Natural killer cell treated with Interleukin-12 subunit alpha and Interleukin-12 subunit beta and Interleukin-15 and Interleukin-18, amount 100 ng/mL, for 72 hours (primary cell): ENCODE data around the gene ZNF398. TPM values are rescaled to one million over a fixed set of nuclear protein-coding genes. Genes with fewer than 3 reads are reported as not detected.

Experiments
- ATAC-seq, 2 donors: fragments of 150-1000 bp; cut with Tn5 transposase in 1 of 2; sonication (Bioruptor Pico), chemical (Tn5 transposase) in 1 of 2; 2 replicates each; pipeline ENCODE4 v1.10.0; 2021
- DNase-seq: peaks from one replicate; pipeline ENCODE4 v3.0.0; 2022; ENCODE audit warnings: low spot score
- H3K27ac Mint-ChIP-seq, 2 donors: 1 replicate in 1 of 2; 2 replicates in 1 of 2; pipeline ENCODE4 v1.8.0; 2022; ENCODE audit warnings: mixed read lengths in 2 of 2, mild to moderate bottlenecking in 1 of 2, moderate library complexity in 1 of 2
- H3K27me3 Mint-ChIP-seq, 2 donors: 1 replicate in 1 of 2; 2 replicates in 1 of 2; pipeline ENCODE4 v1.8.0; 2022; ENCODE audit warnings: mixed read lengths in 2 of 2
- H3K36me3 Mint-ChIP-seq: one replicate; pipeline ENCODE4 v1.8.0; 2022; ENCODE audit warnings: mixed read lengths
- H3K4me1 Mint-ChIP-seq, 2 donors: 1 replicate in 1 of 2; 2 replicates in 1 of 2; pipeline ENCODE4 v1.8.0; 2022; ENCODE audit warnings: low read depth in 2 of 2, mixed read lengths in 2 of 2, mild to moderate bottlenecking in 1 of 2
- H3K4me3 Mint-ChIP-seq: one replicate; pipeline ENCODE4 v1.8.0; 2022; ENCODE audit warnings: mixed read lengths
- H3K9me3 Mint-ChIP-seq: 2 replicates; pipeline ENCODE4 v1.8.0; 2022; ENCODE audit warnings: mixed read lengths
- total RNA-seq, 2 donors: library from RNA; stranded (reverse); gene quantifications; one replicate each; pipeline ENCODE4 v1.2.3, GENCODE V29; 2022

The ZNF398 gene
- total RNA-seq, 2 donors from 2014 or later = 17.9 to 20.0 TPM

DNA sequence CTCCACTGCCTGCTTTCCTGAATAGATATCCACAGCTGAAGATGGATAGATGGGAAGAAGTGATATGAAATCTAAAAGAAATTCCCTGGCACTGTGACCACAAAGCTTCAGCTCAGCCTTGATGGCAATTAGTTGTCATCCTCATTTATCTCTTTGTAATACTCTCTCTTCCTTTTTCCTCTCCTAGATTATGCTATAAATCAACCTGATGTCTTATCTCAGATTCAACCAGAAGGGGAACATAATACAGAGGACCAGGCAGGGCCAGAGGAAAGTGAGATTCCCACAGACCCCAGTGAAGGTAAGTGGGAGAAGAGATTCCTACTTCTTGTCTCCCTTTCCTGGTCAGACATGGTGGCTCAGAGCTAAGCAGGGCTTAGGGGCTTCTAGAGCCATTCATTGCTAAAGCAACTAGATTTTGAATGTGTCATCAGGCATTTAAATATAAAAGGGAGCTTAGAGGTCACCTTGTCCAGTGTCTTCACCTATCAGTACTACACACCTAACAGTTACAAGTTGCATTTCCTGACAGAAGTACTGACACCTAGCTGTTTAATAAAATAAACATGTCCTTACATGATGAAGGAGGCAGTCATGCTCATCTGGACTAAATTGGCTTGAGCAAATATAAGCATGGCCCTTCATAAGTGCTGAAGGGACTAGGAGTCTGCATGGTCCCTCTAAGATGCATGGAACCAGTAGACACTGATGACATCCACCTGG lies 19.5 kb downstream of the ZNF398 start:
- Mint-ChIP-seq H3K27ac (peak overlapping the region in 1 of 2 donors; percentile 93), H3K4me3 (no peak overlapping the region)
- no peak for ATAC-seq

DNA sequence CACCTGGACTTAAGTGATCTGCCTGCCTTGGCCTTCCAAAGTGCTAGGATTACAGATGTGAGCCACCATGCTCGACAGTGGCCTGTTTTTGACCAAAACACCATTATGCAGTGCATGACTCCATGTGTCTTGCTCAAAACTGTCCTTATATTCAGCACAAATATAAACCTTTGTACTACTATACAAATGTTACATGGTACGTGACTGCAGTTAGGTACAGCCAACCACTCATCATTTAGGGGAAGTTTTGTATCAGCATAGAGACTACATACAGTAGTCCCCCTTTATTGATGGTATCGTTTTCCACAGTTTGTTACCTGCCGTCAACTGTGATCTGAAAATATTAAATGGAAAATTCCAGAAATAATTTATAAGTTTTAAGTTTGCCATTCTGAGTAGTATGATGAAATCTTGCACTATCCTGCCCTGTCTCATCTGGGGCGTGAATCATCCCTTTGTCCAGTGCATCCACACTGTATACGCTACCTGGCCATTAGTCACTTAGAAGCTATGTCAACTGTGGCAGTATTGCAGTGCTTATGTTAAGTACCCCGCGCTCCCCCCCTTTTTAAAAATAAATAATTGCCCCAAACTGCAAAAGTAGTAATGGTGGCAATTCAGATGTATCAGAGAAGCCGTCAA lies 24.8 kb downstream of the ZNF398 start:
- peaks cover 13% of the 10 kb centered on the region for H3K36me3 Mint-ChIP-seq
- H3K9me3 Mint-ChIP-seq = no peaks in the 10 kb centered on the region
- H3K4me1 Mint-ChIP-seq = peaks cover 4 to 9% of the 10 kb centered on the region in 2 donors
- ATAC-seq = peak in 1 of 2 donors; percentile 71
- DNase-seq = no peak
- peak overlapping the region in 1 of 2 donors; percentile 84 for H3K27ac Mint-ChIP-seq
- H3K4me3 Mint-ChIP-seq = no peak overlapping the region
- no peaks in the 10 kb centered on the region for H3K27me3 Mint-ChIP-seq

More for the DNA sequence above, 19.5 kb downstream of the ZNF398 start:
- peaks cover 0 to 24% of the 10 kb centered on the region in 2 donors for H3K4me1 Mint-ChIP-seq
- no peak for DNase-seq
- no peaks in the 10 kb centered on the region for H3K27me3 Mint-ChIP-seq
- H3K36me3 Mint-ChIP-seq = no peaks in the 10 kb centered on the region
- H3K9me3 Mint-ChIP-seq = no peaks in the 10 kb centered on the region

DNA sequence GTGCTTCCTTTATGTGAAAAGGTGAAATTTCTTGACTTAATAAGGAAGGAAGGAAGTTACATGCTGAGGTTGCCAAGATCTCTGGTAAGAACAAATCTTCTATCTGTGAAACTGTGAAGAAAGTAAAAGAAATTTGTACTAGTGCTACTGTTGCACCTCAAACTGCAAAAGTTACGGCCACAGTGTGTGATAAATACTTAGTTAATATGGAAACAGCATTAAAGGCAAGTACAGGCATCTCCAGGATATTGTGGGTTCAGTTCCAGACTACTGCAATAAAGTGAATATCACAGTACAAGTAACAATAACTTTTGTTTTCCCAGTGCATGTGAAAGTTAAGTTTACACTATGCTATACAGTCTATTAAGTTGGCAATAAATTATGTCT lies 25.3 kb downstream of the ZNF398 start:
- H3K36me3 Mint-ChIP-seq = peaks cover 19% of the 10 kb centered on the region

DNA sequence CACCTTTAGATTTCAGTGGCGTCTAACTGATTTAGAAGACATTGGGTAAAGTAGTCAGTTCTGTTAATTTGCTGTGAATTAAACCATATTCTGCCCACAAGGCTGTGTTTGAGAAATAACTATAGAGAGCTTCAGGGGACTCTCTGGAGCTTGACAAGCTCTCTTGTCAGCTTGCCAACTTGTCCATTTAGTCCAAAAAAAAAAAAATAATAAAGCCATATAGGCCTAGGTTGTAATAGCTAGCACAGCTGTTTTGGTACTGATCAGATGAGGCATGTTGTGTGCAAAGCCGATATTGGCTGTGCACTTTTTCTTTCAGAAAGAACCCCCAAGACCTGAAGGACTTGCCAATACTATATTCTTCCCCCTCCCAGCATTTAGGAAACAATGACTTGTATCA lies 27.9 kb downstream of the ZNF398 start:
- Mint-ChIP-seq H3K9me3 (no peaks in the 10 kb centered on the region), H3K4me1 (peaks cover 4 to 11% of the 10 kb centered on the region in 2 donors), H3K27me3 (no peaks in the 10 kb centered on the region), H3K4me3 (no peak overlapping the region), H3K36me3 (peaks cover 28% of the 10 kb centered on the region), H3K27ac (peak overlapping the region in 1 of 2 donors; percentile 5)
- DNase-seq (no peak), ATAC-seq (no peak)

More for the DNA sequence above, 25.3 kb downstream of the ZNF398 start:
- Mint-ChIP-seq H3K4me3 (no peak overlapping the region), H3K27me3 (no peaks in the 10 kb centered on the region), H3K4me1 (peaks cover 4 to 9% of the 10 kb centered on the region in 2 donors), H3K27ac (peak overlapping the region in 1 of 2 donors; percentile 84), H3K9me3 (no peaks in the 10 kb centered on the region)
- ATAC-seq (peak in 1 of 2 donors; percentile 65), DNase-seq (no peak)

DNA sequence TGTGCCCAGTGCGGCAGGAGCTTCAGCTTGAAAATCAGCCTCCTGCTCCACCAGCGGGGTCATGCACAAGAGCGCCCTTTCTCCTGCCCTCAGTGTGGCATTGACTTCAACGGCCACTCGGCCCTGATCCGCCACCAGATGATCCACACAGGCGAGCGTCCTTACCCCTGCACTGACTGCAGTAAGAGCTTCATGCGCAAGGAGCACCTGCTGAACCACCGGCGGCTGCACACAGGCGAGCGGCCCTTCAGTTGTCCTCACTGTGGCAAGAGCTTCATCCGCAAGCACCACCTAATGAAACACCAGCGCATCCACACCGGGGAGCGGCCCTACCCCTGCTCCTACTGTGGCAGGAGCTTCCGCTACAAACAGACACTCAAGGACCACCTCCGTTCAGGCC lies 32.0 kb downstream of the ZNF398 start:
- no peak for DNase-seq
- Mint-ChIP-seq H3K27me3 (no peaks in the 10 kb centered on the region), H3K9me3 (no peaks in the 10 kb centered on the region), H3K36me3 (peaks cover 23% of the 10 kb centered on the region), H3K4me1 (peaks cover 0 to 13% of the 10 kb centered on the region in 2 donors), H3K27ac (no peak overlapping the region), H3K4me3 (no peak overlapping the region)
- ATAC-seq = no peak

DNA sequence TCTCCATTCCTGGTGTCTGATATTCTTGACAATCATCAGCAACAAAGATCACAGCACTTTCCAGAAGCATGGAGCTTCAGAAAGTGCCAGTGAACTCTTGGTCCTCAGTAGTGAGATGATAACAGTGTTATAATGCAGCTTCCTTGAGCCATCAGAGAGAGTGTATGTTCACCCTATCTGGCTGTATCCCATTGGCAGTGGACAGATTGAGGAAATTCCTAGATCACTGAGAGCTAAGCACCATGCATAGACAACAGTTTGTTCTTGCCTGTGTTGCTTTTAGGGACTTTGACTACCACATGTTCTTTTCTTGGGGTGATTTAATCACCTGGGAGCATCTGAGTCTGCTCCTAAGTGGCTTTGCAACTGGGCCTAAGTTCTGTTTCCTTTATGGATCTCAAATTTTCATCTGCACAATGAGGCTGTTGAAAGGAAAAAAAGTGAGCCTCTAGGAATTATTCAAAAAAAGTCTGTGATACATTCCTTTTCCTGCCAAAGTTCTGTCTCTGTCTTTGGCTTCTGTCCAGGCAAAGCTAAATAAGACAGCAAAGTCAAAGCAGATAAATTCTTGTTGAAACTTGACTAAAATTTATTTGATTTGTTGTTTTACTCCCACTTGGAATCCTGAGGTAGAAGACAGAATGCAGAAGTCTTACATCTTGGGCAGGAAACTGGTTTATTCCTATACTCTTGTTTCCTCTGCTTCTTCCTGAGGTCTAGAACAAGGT lies 33.6 kb downstream of the ZNF398 start:
- Mint-ChIP-seq H3K27me3 (no peaks in the 10 kb centered on the region), H3K36me3 (peaks cover 23% of the 10 kb centered on the region), H3K9me3 (no peaks in the 10 kb centered on the region), H3K4me3 (no peak overlapping the region), H3K27ac (no peak overlapping the region), H3K4me1 (peaks cover 0 to 13% of the 10 kb centered on the region in 2 donors)
- ATAC-seq (no peak), DNase-seq (no peak)

DNA sequence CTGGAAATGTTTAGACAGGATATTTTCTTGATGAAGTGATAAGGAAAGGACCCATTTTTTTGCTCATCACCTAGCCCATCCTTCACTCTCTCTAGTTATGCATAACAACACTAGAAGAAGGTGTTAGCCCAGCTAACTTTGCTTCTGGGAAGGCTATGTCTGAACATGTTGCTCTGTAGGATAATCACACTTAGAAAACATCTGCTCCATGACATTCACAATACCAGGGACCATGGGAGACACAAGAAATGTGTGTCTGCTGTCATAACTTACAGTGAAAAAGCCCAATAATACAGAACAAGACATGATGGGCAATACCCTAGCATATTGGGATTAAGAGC lies 34.2 kb downstream of the ZNF398 start:
- no peak for ATAC-seq
- DNase-seq = no peak
- Mint-ChIP-seq H3K36me3 (peaks cover 20% of the 10 kb centered on the region), H3K27ac (no peak overlapping the region), H3K4me1 (peaks cover 0 to 13% of the 10 kb centered on the region in 2 donors), H3K4me3 (no peak overlapping the region), H3K27me3 (no peaks in the 10 kb centered on the region), H3K9me3 (no peaks in the 10 kb centered on the region)

DNA sequence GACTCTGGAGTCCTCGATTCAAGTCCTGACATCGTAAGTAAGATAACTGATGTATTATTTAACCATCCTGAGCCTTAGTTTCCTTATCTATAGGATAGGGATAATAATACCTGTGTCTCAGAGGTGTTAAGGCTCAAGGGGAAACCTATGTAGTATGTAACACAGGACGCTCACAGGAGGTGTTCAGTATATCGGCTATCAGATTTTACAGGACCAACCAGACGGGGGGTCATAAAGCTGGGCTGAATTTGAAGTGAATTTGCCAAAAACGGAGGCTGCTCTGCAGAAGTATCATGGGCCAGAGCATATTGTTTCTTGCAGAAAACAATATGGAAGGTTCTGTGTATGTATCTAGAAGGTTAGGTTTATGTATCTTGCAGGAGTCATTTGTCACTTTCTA lies 37.0 kb downstream of the ZNF398 start:
- no peaks in the 10 kb centered on the region for H3K27me3 Mint-ChIP-seq
- peaks cover 0 to 23% of the 10 kb centered on the region in 2 donors for H3K4me1 Mint-ChIP-seq
- no peak overlapping the region for H3K27ac Mint-ChIP-seq
- no peak overlapping the region for H3K4me3 Mint-ChIP-seq
- ATAC-seq = no peak
- H3K36me3 Mint-ChIP-seq = peaks cover 6% of the 10 kb centered on the region
- DNase-seq = no peak
- no peaks in the 10 kb centered on the region for H3K9me3 Mint-ChIP-seq

DNA sequence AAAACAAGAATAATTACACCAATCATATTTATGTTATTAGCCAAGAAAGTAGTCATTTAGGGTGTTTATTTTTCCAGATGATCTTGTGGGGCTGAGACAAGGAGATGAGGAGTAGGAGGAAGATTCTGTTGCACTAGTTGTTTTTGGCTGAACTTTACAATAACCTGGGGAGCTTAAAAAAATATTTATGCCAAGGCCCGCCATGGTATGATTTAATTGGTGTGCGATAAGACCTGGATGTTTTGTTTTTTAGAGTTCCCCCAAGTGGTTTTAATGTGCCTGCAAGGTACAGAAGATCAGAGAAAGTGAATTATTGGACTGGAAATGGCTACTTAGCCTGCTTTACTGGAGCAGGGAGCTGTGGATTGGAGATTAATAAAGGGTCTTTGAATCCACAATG lies 41.0 kb downstream of the ZNF398 start:
- no peaks in the 10 kb centered on the region for H3K36me3 Mint-ChIP-seq
- DNase-seq (no peak), ATAC-seq (no peak)
- H3K9me3 Mint-ChIP-seq = no peaks in the 10 kb centered on the region
- peak overlapping the region in 1 of 2 donors; percentile 77 for H3K27ac Mint-ChIP-seq
- no peak overlapping the region for H3K4me3 Mint-ChIP-seq
- H3K4me1 Mint-ChIP-seq = peaks cover 0 to 39% of the 10 kb centered on the region in 2 donors
- no peaks in the 10 kb centered on the region for H3K27me3 Mint-ChIP-seq

DNA sequence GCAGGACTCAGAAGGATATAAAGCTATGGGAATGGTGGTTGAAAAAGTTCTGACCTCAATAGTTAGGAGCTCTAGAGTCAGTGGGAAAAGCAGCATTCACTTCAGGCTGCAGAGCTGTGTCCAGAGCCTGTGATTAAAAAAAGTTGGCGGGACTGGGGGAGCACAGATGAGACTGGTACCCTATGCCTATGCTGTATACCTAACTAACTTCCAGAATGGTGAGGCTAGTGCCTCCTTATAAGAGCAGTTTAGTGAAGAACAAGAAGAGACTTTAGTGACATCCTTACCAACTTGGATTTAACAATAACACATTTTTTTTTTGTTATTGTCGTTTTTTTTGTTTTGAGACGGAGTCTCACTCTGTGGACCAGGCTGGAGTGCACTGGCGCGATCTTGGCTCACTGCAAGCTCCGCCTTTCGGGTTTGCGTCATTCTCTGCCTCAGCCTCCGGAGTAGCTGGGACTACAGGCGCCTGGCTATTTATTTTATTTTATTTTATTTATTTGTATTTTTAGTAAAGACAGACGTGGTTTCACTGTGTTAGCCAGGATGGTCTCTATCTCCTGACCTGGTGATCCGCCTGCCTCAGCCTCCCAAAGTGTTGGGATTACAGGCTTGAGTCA lies 41.5 kb downstream of the ZNF398 start:
- Mint-ChIP-seq H3K9me3 (no peaks in the 10 kb centered on the region), H3K4me3 (no peak overlapping the region), H3K4me1 (peaks cover 0 to 35% of the 10 kb centered on the region in 2 donors), H3K27ac (peak overlapping the region in 1 of 2 donors; percentile 77), H3K36me3 (no peaks in the 10 kb centered on the region), H3K27me3 (no peaks in the 10 kb centered on the region)
- ATAC-seq (no peak), DNase-seq (no peak)

DNA sequence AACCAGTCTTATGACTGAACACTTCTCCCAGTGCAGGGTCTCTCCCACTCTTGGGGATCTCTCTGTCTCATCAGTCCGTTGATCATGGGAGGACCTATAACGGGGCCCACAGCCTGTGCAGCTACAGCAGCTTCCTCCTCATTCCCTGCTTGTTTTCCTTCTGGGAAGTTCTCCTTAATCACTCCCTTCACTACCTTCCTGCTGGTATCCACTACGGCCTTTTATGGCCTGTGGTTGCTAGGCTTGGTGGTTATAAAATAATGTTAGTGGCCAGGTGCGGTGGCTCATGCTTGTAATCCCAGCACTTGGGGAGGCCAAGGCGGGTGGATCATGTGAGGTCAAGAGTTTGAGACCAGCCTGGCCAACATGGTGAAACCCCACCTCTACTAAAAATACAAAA lies 44.6 kb downstream of the ZNF398 start:
- no peak for ATAC-seq
- Mint-ChIP-seq H3K4me1 (peaks cover 14 to 41% of the 10 kb centered on the region in 2 donors), H3K27me3 (no peaks in the 10 kb centered on the region), H3K27ac (peak overlapping the region in 1 of 2 donors; percentile 89), H3K9me3 (no peaks in the 10 kb centered on the region), H3K4me3 (no peak overlapping the region), H3K36me3 (no peaks in the 10 kb centered on the region)
- DNase-seq = no peak

DNA sequence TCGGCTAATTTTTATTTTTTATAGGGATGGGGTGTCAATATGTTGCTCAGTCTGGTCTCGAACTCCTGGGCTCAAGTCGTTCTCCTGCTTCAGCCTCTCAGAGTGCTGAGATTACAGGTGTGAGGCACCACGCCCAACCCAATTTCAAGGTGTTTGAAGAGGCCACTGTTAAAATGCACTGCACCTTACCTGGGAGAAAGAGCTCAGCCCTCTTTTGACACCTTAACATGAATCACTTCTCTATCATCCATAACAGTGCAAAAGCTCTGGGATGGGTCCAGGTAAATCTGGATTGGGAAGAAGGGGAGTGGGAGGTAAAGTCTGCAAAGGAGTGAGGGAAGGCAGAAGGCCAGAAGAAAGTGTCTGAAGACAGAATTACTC lies 47.5 kb downstream of the ZNF398 start:
- H3K4me3 Mint-ChIP-seq = peak overlapping the region; percentile 81
- no peak for DNase-seq
- H3K9me3 Mint-ChIP-seq = no peaks in the 10 kb centered on the region
- H3K36me3 Mint-ChIP-seq = peaks cover 10% of the 10 kb centered on the region
- H3K27ac Mint-ChIP-seq = peak overlapping the region in 1 of 2 donors; percentile 81
- peaks cover 37 to 47% of the 10 kb centered on the region in 2 donors for H3K4me1 Mint-ChIP-seq
- no peaks in the 10 kb centered on the region for H3K27me3 Mint-ChIP-seq
- ATAC-seq = no peak

DNA sequence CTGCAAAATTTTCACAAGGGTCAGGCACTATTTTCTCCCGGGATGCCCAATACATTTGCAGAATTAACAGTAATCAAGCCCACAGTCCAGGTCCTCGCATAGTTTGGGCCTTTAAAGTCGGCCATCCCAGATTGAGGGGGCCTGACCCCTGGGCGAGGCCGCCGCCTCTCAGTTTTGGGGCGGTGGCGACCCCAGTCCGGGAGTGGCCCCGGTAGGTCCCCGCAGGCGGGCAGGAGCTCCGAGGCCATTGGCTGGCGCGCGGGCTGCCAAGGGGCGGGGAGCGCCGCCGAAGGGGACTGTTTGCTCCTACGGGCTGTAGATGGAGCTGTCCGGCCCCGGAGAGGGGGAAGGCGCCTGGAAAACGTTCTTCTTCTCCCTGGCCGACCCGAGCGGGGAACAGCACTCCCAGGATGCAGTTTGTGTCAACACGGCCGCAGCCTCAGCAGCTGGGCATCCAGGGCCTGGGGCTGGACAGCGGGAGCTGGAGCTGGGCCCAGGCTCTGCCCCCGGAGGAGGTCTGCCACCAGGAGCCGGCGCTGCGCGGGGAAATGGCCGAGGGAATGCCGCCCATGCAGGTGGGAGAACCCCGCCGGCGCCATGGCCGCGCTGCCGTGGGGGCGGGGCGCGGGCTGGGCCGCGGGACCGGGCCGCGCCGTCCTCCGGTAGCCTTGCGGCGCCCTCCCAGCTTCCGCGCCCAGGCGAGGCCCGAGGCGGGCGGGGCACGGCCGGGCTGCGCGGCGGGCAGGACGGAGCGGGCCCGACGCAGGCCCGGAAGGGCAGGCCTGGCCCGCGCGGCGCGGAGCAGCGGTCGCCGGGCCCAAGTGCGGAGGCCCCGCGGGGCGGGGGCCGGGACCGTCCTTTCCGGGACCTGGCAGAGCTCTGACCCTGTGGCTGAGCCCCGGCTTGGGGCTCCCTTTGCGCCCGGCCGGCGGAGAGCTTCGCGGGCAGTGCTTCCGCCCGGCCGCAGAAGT lies 48.2 kb downstream of the ZNF398 start, which contains the start of gene ZNF282:
Gene ZNF282 (plus strand): TSS at position 367 of the 971 bp plus-strand sequence. CDS start 44 bp downstream, at position 411.
- peak within 1 kb of the TSS; percentile 89 to 90 for H3K27ac Mint-ChIP-seq
- H3K9me3 Mint-ChIP-seq = no peaks in the 10 kb centered on the region
- no peaks in the 10 kb centered on the region for H3K27me3 Mint-ChIP-seq
- H3K4me3 Mint-ChIP-seq = peak within 1 kb of the TSS; percentile 90
- H3K36me3 Mint-ChIP-seq = peaks cover 17% of the 10 kb centered on the region
- peak; percentile 90 for DNase-seq
- peak; percentile 92 for ATAC-seq
- peaks cover 42 to 45% of the 10 kb centered on the region in 2 donors for H3K4me1 Mint-ChIP-seq
